Endothelial cell of umbilical vein (primary cell): ENCODE measurements around the gene REXO2. TPM values are rescaled to one million over a fixed set of nuclear protein-coding genes. Genes with fewer than 3 reads are reported as not detected.

Experiments
- BruUV-seq: library from RNA; stranded (reverse); fragments of 400-500 nt; replicated peaks from 2 replicates; lab custom pipeline; 2021; lab: Mats Ljungman, UMichigan
- CTCF ChIA-PET: fragments of 300-600, 350-600 bp; sonication (Branson Sonifier 250); formaldehyde crosslinking; loops from one replicate; lab custom pipeline; 2021; ENCODE audit warnings: antibody characterized with exemption, inconsistent platforms; lab: Charles Lee
- POLR2A ChIA-PET: fragments of 300-600, 350-600 bp; sonication (Branson Sonifier 250); formaldehyde crosslinking; loops from one replicate; lab custom pipeline; 2021; ENCODE audit warnings: antibody characterized with exemption, inconsistent platforms; lab: Charles Lee
- DNase-seq: peaks from one replicate; pipeline ENCODE4 v3.0.0-alpha.2; 2011; ENCODE audit warnings: low read depth, low spot score
- FAIRE-seq: peaks from 2 replicates; lab custom pipeline; 2011; peaks lifted over from hg19 to GRCh38; lab: Jason Lieb, UNC
- H2AFZ ChIP-seq: 2 replicates; pipeline ENCODE4 v1.6.0; 2012; ENCODE audit warnings: low read depth, low read length, control low read depth, inconsistent platforms
- H3K27ac ChIP-seq: 2 replicates; pipeline ENCODE4 v1.5.1; 2011; ENCODE audit warnings: low read depth, mild to moderate bottlenecking, control low read depth, low read length, moderate library complexity; ENCODE audit not compliant: insufficient read depth
- H3K27me3 ChIP-seq, 2 experiments: 2 replicates each; pipeline versions ENCODE4 v1.6.0 to v1.6.1; 2011; ENCODE audit warnings: low read length in 2 of 2, mixed read lengths in 1 of 2; ENCODE audit not compliant: control insufficient read depth in 2 of 2, insufficient read depth in 2 of 2
- H3K36me3 ChIP-seq, 2 experiments: 2 replicates in 1 of 2; 3 replicates in 1 of 2; pipeline ENCODE4 v1.5.1; 2011; ENCODE audit warnings: low read length in 2 of 2, mild to moderate bottlenecking in 1 of 2, moderate library complexity in 1 of 2; ENCODE audit not compliant: control insufficient read depth in 2 of 2, insufficient read depth in 2 of 2; ENCODE audit errors: extremely low read depth in 1 of 2
- H3K4me1 ChIP-seq: 3 replicates; pipeline ENCODE4 v1.5.1; 2011; ENCODE audit warnings: mild to moderate bottlenecking, low read length; ENCODE audit not compliant: control insufficient read depth, insufficient read depth; ENCODE audit errors: extremely low read depth
- H3K4me2 ChIP-seq: 2 replicates; pipeline ENCODE4 v1.6.1; 2011; ENCODE audit warnings: low read length, control low read depth, mixed read lengths; ENCODE audit not compliant: insufficient read depth
- H3K4me3 ChIP-seq, 3 experiments: fragments of 200-600 bp in 1 of 3; sonication (generic), shearing (Covaris generic) in 1 of 3; replicated peaks in 1 of 3; 2 replicates each; pipeline ENCODE4 v1.5.1; 2011 to 2016; ENCODE audit warnings: control low read depth in 3 of 3, low read length in 3 of 3, mild to moderate bottlenecking in 2 of 3, inconsistent platforms in 1 of 3, low read depth in 1 of 3, moderate library complexity in 1 of 3; ENCODE audit not compliant: insufficient read depth in 1 of 3
- H3K79me2 ChIP-seq: 2 replicates; pipeline ENCODE4 v1.6.0; 2012; ENCODE audit warnings: low read length, inconsistent platforms; ENCODE audit not compliant: control insufficient read depth, insufficient read depth
- H3K9ac ChIP-seq: replicated peaks from 2 replicates; pipeline ENCODE3; 2011; ENCODE audit warnings: low read length, control low read depth; ENCODE audit not compliant: insufficient read depth; ENCODE audit errors: extremely low read depth
- H3K9me1 ChIP-seq: replicated peaks from 3 replicates; pipeline ENCODE4 v1.6.0; 2011; ENCODE audit warnings: mild to moderate bottlenecking, low read length; ENCODE audit not compliant: control insufficient read depth, insufficient read depth; ENCODE audit errors: extremely low read depth
- H3K9me3 ChIP-seq: replicated peaks from 2 replicates; pipeline ENCODE4 v1.5.1; 2012; ENCODE audit warnings: low read length, inconsistent platforms; ENCODE audit not compliant: control insufficient read depth, insufficient read depth
- H4K20me1 ChIP-seq: replicated peaks from 2 replicates; pipeline ENCODE3; 2011; ENCODE audit warnings: mild to moderate bottlenecking, low read length; ENCODE audit not compliant: control insufficient read depth, insufficient read depth; ENCODE audit errors: extremely low read depth
- EZH2 ChIP-seq: IDR thresholded peaks from 2 replicates; pipeline ENCODE4 v1.6.1; 2012; ENCODE audit warnings: borderline replicate concordance, low read depth, mild to moderate bottlenecking, moderate library complexity, low read length, inconsistent platforms; ENCODE audit not compliant: severe bottlenecking
- FOS ChIP-seq: IDR thresholded peaks from 2 replicates; pipeline ENCODE4 v1.6.1; 2011; ENCODE audit warnings: mild to moderate bottlenecking, low read length, moderate library complexity, borderline replicate concordance; ENCODE audit not compliant: insufficient read depth
- GATA2 ChIP-seq: IDR thresholded peaks from 2 replicates; pipeline ENCODE4 v1.7.0; 2011; ENCODE audit warnings: low read depth, mild to moderate bottlenecking, moderate library complexity, mixed read lengths, low read length; ENCODE audit not compliant: insufficient read length, insufficient read depth
- JUN ChIP-seq: IDR thresholded peaks from 2 replicates; pipeline ENCODE4 v1.6.1; 2011; ENCODE audit warnings: borderline replicate concordance, low read depth; ENCODE audit not compliant: insufficient read length, insufficient read depth
- MYC ChIP-seq: IDR thresholded peaks from one replicate; pipeline ENCODE4 v1.6.1; 2011; ENCODE audit warnings: mild to moderate bottlenecking, low read depth, low read length
- POLR2A ChIP-seq: IDR thresholded peaks from 2 replicates; pipeline ENCODE4 v1.6.1; 2012; ENCODE audit warnings: low read depth, mild to moderate bottlenecking, control low read depth, low read length
- POLR2AphosphoS5 ChIP-seq: IDR thresholded peaks from 2 replicates; pipeline ENCODE4 v1.6.1; 2012; ENCODE audit warnings: low read depth, mild to moderate bottlenecking, control low read depth, low read length, moderate library complexity; ENCODE audit not compliant: insufficient read depth
- dilution Hi-C: fragments of 300-500 bp; cut with MboI; formaldehyde crosslinking; loops from one replicate; pipeline ENCODE4 v1.15.0; 2019; ENCODE audit warnings: low sequenced_read_pairs; ENCODE audit not compliant: extremely low pct_ligation_motif_present
- intact Hi-C: fragments of 100-400 bp; cut with micrococcal nuclease; formaldehyde crosslinking; loops from one replicate; pipeline ENCODE4 v1.10.0; 2022
- polyA plus RNA-seq, 4 experiments: library from polyadenylated mRNA; depleted of rRNA in 3 of 4; stranded (reverse) in 3 of 4; unstranded in 1 of 4; fragments of >200 nt; gene quantifications; 2 replicates each; pipeline versions ENCODE4 v1.2.1 to v1.2.3, GENCODE V29; 2011 to 2012; ENCODE audit warnings: missing spikeins in 1 of 4
- total RNA-seq: library from RNA; stranded (reverse); gene quantifications from 2 replicates; pipeline ENCODE4 v1.2.3, GENCODE V29; 2021
- TF ChIP-seq, protein P1 (sequence below): IDR thresholded peaks from 2 replicates; pipeline ENCODE4 v1.6.1; 2011; ENCODE audit not compliant: insufficient read depth, insufficient read length
- TF ChIP-seq, protein P2 (sequence below), 2 donors: IDR thresholded peaks; 1 replicate in 1 of 2; 2 replicates in 1 of 2; pipeline ENCODE4 v1.5.1; 2011; ENCODE audit warnings: low read length in 2 of 2, mild to moderate bottlenecking in 2 of 2, moderate library complexity in 2 of 2, control low read depth in 1 of 2, inconsistent platforms in 1 of 2, low read depth in 1 of 2; ENCODE audit not compliant: insufficient read depth in 1 of 2; ENCODE audit errors: extremely low read depth in 1 of 2

REXO2 gene
- total and polyA plus RNA-seq, 2 donors (not counting 3 experiments of a cell fraction or from before 2014, with no cell fraction given) = 182 to 296 TPM

DNA sequence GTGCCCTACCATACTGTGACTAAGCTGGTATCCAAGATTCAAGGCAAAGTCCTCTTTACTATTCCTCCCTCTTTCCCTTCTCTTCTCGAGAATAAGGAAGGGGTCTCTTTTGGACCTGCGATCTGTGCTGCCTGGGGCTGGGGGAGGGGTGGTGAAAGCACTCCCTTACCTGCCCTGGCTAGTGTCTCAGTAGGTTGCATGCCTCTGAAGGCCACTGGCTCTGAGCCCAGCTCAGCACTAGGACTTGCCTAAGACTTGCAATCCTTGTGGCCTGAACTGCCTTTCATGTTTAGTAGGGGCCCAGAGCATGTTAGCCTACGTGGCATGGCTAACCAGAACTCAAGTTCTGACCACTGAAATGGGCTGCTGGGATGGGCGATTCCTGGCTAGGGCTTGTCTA lies 13.0 kb upstream of the REXO2 start:
- TF ChIP-seq FOS (no peak), POLR2AphosphoS5 (no peak), POLR2A (no peak), JUN (no peak), GATA2 (no peak)
- TF ChIP-seq, protein P1, sequence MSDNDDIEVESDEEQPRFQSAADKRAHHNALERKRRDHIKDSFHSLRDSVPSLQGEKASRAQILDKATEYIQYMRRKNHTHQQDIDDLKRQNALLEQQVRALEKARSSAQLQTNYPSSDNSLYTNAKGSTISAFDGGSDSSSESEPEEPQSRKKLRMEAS = no peak
- POLR2A ChIA-PET = no interaction called here
- CTCF ChIA-PET = no interaction called here
- Histone ChIP-seq H3K79me2 (no peaks in the 10 kb centered on the region), H3K27ac (no peak overlapping the region), H3K4me1 (no peaks in the 10 kb centered on the region), H3K9me1 (no peaks in the 10 kb centered on the region), H3K9ac (no peak overlapping the region), H3K4me2 (no peak overlapping the region), H3K9me3 (no peaks in the 10 kb centered on the region), H2AFZ (no peak overlapping the region), H3K27me3 (no peaks in the 10 kb centered on the region), H4K20me1 (no peaks in the 10 kb centered on the region), H3K4me3 (no peak overlapping the region), H3K36me3 (no peaks in the 10 kb centered on the region)
- FAIRE-seq (no peak), DNase-seq (no peak)
- dilution Hi-C loops = no loop called here
- no TSS peak for BruUV-seq
- intact Hi-C loops = no loop called here

DNA sequence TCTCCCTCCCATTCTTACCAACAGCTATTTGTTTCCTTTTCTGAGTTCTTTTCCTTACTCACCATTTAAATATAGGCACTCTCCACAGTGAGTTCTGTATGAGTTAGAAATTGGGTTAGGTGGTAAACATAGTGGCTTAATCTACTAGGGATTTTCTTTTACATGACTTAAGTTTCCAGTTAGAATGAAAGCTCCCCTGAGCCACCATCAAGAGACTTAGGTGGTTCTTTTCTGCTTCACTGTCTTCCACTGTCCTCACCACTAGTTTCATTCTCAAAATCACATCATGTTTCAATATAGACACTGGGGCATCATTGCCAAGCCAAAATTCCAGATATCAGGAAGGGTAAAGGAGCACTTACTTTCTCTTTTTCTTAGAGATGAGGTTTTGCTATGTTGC lies 9.0 kb upstream of the REXO2 start:
- BruUV-seq = no TSS peak
- H3K4me3 ChIP-seq = no peak overlapping the region
- TF ChIP-seq, protein P1 = no peak
- TF ChIP-seq POLR2A (no peak), POLR2AphosphoS5 (no peak), EZH2 (no peak), GATA2 (no peak), MYC (no peak), JUN (no peak), FOS (no peak)
- TF ChIP-seq, protein P2, sequence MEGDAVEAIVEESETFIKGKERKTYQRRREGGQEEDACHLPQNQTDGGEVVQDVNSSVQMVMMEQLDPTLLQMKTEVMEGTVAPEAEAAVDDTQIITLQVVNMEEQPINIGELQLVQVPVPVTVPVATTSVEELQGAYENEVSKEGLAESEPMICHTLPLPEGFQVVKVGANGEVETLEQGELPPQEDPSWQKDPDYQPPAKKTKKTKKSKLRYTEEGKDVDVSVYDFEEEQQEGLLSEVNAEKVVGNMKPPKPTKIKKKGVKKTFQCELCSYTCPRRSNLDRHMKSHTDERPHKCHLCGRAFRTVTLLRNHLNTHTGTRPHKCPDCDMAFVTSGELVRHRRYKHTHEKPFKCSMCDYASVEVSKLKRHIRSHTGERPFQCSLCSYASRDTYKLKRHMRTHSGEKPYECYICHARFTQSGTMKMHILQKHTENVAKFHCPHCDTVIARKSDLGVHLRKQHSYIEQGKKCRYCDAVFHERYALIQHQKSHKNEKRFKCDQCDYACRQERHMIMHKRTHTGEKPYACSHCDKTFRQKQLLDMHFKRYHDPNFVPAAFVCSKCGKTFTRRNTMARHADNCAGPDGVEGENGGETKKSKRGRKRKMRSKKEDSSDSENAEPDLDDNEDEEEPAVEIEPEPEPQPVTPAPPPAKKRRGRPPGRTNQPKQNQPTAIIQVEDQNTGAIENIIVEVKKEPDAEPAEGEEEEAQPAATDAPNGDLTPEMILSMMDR (IDR thresholded peaks at IDR 0.05; ENCODE audit: extremely low read depth in 1 of 2, insufficient read depth in 1 of 2, low read depth in 1 of 2, low read length in 2 of 2) = no peak
- CTCF ChIA-PET = interaction anchor here (0.6 to 1.2 kb wide), 3 partner anchors 9 to 135 kb away, joined by 3 to 4 read pairs (median 3); partner anchors contain the start of gene REXO2
- DNase-seq = no peak
- H3K9ac ChIP-seq = no peak overlapping the region
- POLR2A ChIA-PET = no interaction called here
- H2AFZ ChIP-seq = no peak overlapping the region
- no peaks in the 10 kb centered on the region for H3K79me2 ChIP-seq
- no peak overlapping the region for H3K4me2 ChIP-seq
- no peaks in the 10 kb centered on the region for H3K36me3 ChIP-seq
- no peak for FAIRE-seq
- no peaks in the 10 kb centered on the region for H3K9me3 ChIP-seq
- dilution Hi-C loops = no loop called here
- H3K4me1 ChIP-seq = no peaks in the 10 kb centered on the region
- no peaks in the 10 kb centered on the region for H4K20me1 ChIP-seq
- intact Hi-C loops = no loop called here
- H3K27ac ChIP-seq = no peak overlapping the region
- H3K9me1 ChIP-seq = no peaks in the 10 kb centered on the region
- no peaks in the 10 kb centered on the region for H3K27me3 ChIP-seq
